HepG2 (cell line): ENCODE results near the gene RER1. TPM values are rescaled to one million over a fixed set of nuclear protein-coding genes. Genes with fewer than 3 reads are reported as not detected.

Source experiments
- BHLHE40 ChIP-seq: IDR thresholded peaks from 2 replicates; pipeline ENCODE4 v1.6.1; 2011; ENCODE audit warnings: low read length, improper control_type of control experiment
- FOXM1 ChIP-seq: sonication (generic); formaldehyde crosslinking; IDR thresholded peaks from 2 replicates; pipeline ENCODE4 v1.5.0; 2020; ENCODE audit warnings: missing genetic modification reagents
- GTF2F1 ChIP-seq: fragments of 150-350 bp; IDR thresholded peaks from 2 replicates; pipeline ENCODE4 v1.6.1; 2014; ENCODE audit warnings: low read length
- KLF15 ChIP-seq: sonication (generic); formaldehyde crosslinking; IDR thresholded peaks from 2 replicates; pipeline ENCODE4 v1.8.1; 2023; ENCODE audit warnings: borderline replicate concordance, mild to moderate bottlenecking, inconsistent platforms, missing genetic modification reagents, mixed read lengths
- POLR2A ChIP-seq, 2 experiments: IDR thresholded peaks; 2 replicates each; pipeline ENCODE4 v1.6.1; 2011; ENCODE audit warnings: low read depth in 2 of 2, low read length in 2 of 2, mild to moderate bottlenecking in 1 of 2, moderate library complexity in 1 of 2; ENCODE audit not compliant: insufficient read depth in 1 of 2
- RAD21 ChIP-seq: fragments of 450-650 bp; formaldehyde crosslinking; IDR thresholded peaks from 2 replicates; pipeline ENCODE4 v1.5.0; 2020; ENCODE audit warnings: mild to moderate bottlenecking
- SCMH1 ChIP-seq: sonication (generic); formaldehyde crosslinking; IDR thresholded peaks from 2 replicates; pipeline ENCODE4 v1.9.0; 2021; ENCODE audit warnings: missing genetic modification reagents, mild to moderate bottlenecking, borderline replicate concordance
- TAF1 ChIP-seq: sonication (generic); formaldehyde crosslinking; IDR thresholded peaks from 2 replicates; pipeline ENCODE4 v1.4.0; 2020; ENCODE audit warnings: missing genetic modification reagents
- YEATS4 ChIP-seq: sonication (generic); formaldehyde crosslinking; IDR thresholded peaks from 2 replicates; pipeline ENCODE4 v1.4.0; 2020; ENCODE audit warnings: missing genetic modification reagents, borderline replicate concordance
- ZNF160 ChIP-seq: sonication (generic); formaldehyde crosslinking; IDR thresholded peaks from 2 replicates; pipeline ENCODE4 v1.8.0; 2022; ENCODE audit warnings: mild to moderate bottlenecking, inconsistent platforms, missing genetic modification reagents
- polyA plus RNA-seq, 8 experiments: library from polyadenylated mRNA; depleted of rRNA in 3 of 8; stranded (reverse) in 7 of 8; unstranded in 1 of 8; fragments of >200 nt; fragmentation: Illumina TruSeq in 4 of 8; extraction: Trizol in 4 of 8; gene quantifications; 2 replicates each; pipeline versions ENCODE4 v1.2.1 to v1.2.3, GENCODE V29; 2011 to 2016; ENCODE audit warnings: low read depth in 4 of 8, missing spikeins in 1 of 8, mixed read lengths in 1 of 8; ENCODE audit not compliant: insufficient read depth in 1 of 8
- total RNA-seq, 5 experiments: library from RNA; depleted of rRNA; stranded (reverse); fragments of >200 nt; fragmentation: Illumina TruSeq; extraction: Trizol; gene quantifications; 2 replicates each; pipeline ENCODE4 v1.2.3, GENCODE V29; 2016; ENCODE audit warnings: low read depth in 1 of 5
- TF ChIP-seq, protein P1 (sequence below): sonication (generic); formaldehyde crosslinking; IDR thresholded peaks from 2 replicates; pipeline ENCODE4 v1.4.0; 2020; ENCODE audit warnings: mild to moderate bottlenecking, missing genetic modification reagents
- TF ChIP-seq, protein P2 (sequence below): IDR thresholded peaks from 2 replicates; pipeline ENCODE4 v1.4.0; 2020; ENCODE audit warnings: mild to moderate bottlenecking, missing genetic modification reagents
- TF ChIP-seq, protein P3 (sequence below): sonication (generic); formaldehyde crosslinking; IDR thresholded peaks from 2 replicates; pipeline ENCODE4 v1.4.0; 2020; ENCODE audit warnings: missing genetic modification reagents
- TF ChIP-seq, protein P4 (sequence below): sonication (generic); formaldehyde crosslinking; IDR thresholded peaks from 2 replicates; pipeline ENCODE4 v1.4.0; 2020; ENCODE audit warnings: missing genetic modification reagents
- TF ChIP-seq, protein P5 (sequence below): sonication (generic); formaldehyde crosslinking; IDR thresholded peaks from 2 replicates; pipeline ENCODE4 v1.4.0; 2020; ENCODE audit warnings: mild to moderate bottlenecking, low read depth, missing genetic modification reagents
- TF ChIP-seq, protein P6 (sequence below): sonication (generic); formaldehyde crosslinking; IDR thresholded peaks from 2 replicates; pipeline ENCODE4 v1.5.1; 2020; ENCODE audit warnings: missing genetic modification reagents, mild to moderate bottlenecking, borderline replicate concordance

Gene RER1
- total and polyA plus RNA-seq, 2 of the 13 experiments (the other 11 are each of a cell fraction or from before 2014, with no cell fraction given), result 128 to 164 TPM

DNA sequence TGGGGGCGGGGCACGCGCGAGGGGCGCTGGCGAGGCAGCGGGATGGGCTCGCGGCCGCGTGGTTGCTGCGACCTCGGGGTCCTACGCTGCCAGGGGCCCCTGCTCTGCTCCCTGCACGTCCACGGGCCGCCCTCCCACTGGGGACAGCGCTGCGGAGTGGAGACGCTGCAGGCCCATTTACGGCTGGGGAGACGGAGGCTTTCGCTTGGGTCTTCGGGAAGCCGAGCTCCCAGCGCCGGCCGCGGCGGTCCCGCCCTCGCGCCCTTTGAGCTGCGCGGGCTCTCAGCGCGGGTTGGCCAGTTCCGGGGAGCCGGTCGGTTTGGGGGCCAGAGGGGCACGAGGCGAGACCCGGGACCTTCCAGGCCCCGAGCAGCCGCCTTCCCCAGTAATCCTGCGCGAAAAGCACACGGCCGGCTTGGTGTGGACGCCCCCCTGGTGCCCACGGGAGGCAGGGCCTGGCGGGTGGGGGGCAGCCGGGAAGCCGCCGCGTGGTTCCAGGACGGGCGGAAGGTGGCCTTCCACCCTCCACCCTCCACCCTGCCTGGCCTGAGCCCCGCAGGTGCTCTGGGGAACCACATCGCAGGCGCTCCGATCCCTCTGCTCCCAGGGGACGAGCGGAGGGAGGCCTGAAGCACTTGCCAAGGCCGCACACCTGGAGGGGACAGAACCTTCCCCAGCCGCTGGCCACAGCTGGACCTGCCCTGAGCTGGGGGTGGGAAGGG is 21.3 kb downstream of the RER1 start (continued):
- TF ChIP-seq, protein P1, sequence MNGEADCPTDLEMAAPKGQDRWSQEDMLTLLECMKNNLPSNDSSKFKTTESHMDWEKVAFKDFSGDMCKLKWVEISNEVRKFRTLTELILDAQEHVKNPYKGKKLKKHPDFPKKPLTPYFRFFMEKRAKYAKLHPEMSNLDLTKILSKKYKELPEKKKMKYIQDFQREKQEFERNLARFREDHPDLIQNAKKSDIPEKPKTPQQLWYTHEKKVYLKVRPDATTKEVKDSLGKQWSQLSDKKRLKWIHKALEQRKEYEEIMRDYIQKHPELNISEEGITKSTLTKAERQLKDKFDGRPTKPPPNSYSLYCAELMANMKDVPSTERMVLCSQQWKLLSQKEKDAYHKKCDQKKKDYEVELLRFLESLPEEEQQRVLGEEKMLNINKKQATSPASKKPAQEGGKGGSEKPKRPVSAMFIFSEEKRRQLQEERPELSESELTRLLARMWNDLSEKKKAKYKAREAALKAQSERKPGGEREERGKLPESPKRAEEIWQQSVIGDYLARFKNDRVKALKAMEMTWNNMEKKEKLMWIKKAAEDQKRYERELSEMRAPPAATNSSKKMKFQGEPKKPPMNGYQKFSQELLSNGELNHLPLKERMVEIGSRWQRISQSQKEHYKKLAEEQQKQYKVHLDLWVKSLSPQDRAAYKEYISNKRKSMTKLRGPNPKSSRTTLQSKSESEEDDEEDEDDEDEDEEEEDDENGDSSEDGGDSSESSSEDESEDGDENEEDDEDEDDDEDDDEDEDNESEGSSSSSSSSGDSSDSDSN (CRISPR knock-in tag), result peak; percentile 61
- TF ChIP-seq ZNF160 (CRISPR knock-in tag) (no peak), KLF15 (CRISPR knock-in tag) (peak; percentile 16; the same call in 1 of the 2 replicates), POLR2A (IDR thresholded peaks at IDR 0.05; ENCODE audit: insufficient read depth in 1 of 2, low read depth in 2 of 2, low read length in 2 of 2) (peak in 1 of 2 experiments; percentile 65; a peak in 2 of 4 replicates), YEATS4 (peak; percentile 92; the same call in 1 of the 2 replicates), RAD21 (CRISPR knock-in tag) (peak; percentile 60; the same call in 1 of the 2 replicates), FOXM1 (CRISPR knock-in tag) (no peak), GTF2F1 (no peak), TAF1 (CRISPR knock-in tag) (peak; percentile 66), SCMH1 (CRISPR knock-in tag) (no peak), BHLHE40 (no peak)
- TF ChIP-seq, protein P2, sequence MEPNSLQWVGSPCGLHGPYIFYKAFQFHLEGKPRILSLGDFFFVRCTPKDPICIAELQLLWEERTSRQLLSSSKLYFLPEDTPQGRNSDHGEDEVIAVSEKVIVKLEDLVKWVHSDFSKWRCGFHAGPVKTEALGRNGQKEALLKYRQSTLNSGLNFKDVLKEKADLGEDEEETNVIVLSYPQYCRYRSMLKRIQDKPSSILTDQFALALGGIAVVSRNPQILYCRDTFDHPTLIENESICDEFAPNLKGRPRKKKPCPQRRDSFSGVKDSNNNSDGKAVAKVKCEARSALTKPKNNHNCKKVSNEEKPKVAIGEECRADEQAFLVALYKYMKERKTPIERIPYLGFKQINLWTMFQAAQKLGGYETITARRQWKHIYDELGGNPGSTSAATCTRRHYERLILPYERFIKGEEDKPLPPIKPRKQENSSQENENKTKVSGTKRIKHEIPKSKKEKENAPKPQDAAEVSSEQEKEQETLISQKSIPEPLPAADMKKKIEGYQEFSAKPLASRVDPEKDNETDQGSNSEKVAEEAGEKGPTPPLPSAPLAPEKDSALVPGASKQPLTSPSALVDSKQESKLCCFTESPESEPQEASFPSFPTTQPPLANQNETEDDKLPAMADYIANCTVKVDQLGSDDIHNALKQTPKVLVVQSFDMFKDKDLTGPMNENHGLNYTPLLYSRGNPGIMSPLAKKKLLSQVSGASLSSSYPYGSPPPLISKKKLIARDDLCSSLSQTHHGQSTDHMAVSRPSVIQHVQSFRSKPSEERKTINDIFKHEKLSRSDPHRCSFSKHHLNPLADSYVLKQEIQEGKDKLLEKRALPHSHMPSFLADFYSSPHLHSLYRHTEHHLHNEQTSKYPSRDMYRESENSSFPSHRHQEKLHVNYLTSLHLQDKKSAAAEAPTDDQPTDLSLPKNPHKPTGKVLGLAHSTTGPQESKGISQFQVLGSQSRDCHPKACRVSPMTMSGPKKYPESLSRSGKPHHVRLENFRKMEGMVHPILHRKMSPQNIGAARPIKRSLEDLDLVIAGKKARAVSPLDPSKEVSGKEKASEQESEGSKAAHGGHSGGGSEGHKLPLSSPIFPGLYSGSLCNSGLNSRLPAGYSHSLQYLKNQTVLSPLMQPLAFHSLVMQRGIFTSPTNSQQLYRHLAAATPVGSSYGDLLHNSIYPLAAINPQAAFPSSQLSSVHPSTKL (CRISPR knock-in tag), result no peak
- TF ChIP-seq, protein P3, sequence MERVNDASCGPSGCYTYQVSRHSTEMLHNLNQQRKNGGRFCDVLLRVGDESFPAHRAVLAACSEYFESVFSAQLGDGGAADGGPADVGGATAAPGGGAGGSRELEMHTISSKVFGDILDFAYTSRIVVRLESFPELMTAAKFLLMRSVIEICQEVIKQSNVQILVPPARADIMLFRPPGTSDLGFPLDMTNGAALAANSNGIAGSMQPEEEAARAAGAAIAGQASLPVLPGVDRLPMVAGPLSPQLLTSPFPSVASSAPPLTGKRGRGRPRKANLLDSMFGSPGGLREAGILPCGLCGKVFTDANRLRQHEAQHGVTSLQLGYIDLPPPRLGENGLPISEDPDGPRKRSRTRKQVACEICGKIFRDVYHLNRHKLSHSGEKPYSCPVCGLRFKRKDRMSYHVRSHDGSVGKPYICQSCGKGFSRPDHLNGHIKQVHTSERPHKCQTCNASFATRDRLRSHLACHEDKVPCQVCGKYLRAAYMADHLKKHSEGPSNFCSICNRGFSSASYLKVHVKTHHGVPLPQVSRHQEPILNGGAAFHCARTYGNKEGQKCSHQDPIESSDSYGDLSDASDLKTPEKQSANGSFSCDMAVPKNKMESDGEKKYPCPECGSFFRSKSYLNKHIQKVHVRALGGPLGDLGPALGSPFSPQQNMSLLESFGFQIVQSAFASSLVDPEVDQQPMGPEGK (CRISPR knock-in tag), result peak; percentile 75
- TF ChIP-seq, protein P4, sequence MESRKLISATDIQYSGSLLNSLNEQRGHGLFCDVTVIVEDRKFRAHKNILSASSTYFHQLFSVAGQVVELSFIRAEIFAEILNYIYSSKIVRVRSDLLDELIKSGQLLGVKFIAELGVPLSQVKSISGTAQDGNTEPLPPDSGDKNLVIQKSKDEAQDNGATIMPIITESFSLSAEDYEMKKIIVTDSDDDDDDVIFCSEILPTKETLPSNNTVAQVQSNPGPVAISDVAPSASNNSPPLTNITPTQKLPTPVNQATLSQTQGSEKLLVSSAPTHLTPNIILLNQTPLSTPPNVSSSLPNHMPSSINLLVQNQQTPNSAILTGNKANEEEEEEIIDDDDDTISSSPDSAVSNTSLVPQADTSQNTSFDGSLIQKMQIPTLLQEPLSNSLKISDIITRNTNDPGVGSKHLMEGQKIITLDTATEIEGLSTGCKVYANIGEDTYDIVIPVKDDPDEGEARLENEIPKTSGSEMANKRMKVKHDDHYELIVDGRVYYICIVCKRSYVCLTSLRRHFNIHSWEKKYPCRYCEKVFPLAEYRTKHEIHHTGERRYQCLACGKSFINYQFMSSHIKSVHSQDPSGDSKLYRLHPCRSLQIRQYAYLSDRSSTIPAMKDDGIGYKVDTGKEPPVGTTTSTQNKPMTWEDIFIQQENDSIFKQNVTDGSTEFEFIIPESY (CRISPR knock-in tag), result no peak
- TF ChIP-seq, protein P5, sequence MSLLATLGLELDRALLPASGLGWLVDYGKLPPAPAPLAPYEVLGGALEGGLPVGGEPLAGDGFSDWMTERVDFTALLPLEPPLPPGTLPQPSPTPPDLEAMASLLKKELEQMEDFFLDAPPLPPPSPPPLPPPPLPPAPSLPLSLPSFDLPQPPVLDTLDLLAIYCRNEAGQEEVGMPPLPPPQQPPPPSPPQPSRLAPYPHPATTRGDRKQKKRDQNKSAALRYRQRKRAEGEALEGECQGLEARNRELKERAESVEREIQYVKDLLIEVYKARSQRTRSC (CRISPR knock-in tag), result no peak
- TF ChIP-seq, protein P6, sequence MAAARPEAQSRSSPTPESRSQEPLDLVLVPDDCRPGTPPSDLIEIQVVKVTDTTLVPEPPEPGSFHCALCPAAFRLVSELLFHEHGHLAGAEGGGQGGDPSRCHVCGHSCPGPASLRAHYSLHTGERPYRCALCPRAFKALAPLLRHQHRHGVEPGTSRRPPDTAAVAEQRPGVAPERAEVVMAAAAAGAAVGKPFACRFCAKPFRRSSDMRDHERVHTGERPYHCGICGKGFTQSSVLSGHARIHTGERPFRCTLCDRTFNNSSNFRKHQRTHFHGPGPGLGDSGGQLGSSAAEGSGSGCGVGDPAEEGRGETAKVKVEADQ (CRISPR knock-in tag), result no peak; the same call in 1 of the 2 replicates
